BE2C (cell line): ENCODE data around the gene MYLK.
"Not testable (repeated sequence)": the region's sequence is repeated elsewhere in the genome, so short reads cannot be mapped to it uniquely, and the experiment has no call there.

Source experiments
- DNase-seq: peaks from one replicate; pipeline ENCODE4 v3.0.0-alpha.2; 2020
- H3K27me3 ChIP-seq: fragments of 250-450 bp; sonication (Bioruptor Pico); 2 replicates; pipeline ENCODE4 v1.5.1; 2020; ENCODE audit warnings: mild to moderate bottlenecking
- H3K36me3 ChIP-seq: fragments of 250-450 bp; sonication (Bioruptor Pico); 2 replicates; pipeline ENCODE4 v1.5.1; 2020; ENCODE audit warnings: mild to moderate bottlenecking
- H3K4me1 ChIP-seq: fragments of 250-450 bp; sonication (Bioruptor Pico); 2 replicates; pipeline ENCODE4 v1.5.1; 2020
- H3K4me3 ChIP-seq: 2 replicates; pipeline ENCODE4 v1.5.1; 2011; ENCODE audit warnings: low read depth, low read length
- H3K9me3 ChIP-seq: fragments of 250-450 bp; sonication (Bioruptor Pico); 2 replicates; pipeline ENCODE4 v1.5.1; 2020
- TF ChIP-seq, protein P1 (sequence below): IDR thresholded peaks from 2 replicates; pipeline ENCODE4 v1.5.1; 2012; ENCODE audit warnings: mild to moderate bottlenecking, low read depth, low read length

Gene MYLK

DNA sequence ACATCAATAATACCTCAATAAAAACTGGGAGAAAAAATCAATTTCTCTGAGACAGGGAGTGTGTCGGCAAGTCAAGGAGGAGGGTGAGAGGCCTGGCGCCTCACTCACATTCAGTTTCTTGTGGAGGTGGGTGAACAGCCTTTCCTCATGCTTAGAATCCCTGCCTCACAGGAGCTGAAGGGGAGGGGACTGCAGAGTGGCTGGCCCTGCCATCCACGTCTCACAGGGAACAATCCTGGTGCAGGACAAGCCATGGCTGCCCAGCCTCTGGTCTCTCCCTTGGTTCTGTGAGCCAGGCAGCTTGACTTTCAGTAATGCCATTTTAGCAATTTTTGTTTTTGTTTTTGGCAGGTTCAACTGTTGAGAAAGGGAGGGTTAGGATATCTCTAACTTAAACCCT lies 172.8 kb downstream of the MYLK start:
- no peak for DNase-seq
- no peaks in the 10 kb centered on the region for H3K36me3 ChIP-seq
- TF ChIP-seq, protein P1, sequence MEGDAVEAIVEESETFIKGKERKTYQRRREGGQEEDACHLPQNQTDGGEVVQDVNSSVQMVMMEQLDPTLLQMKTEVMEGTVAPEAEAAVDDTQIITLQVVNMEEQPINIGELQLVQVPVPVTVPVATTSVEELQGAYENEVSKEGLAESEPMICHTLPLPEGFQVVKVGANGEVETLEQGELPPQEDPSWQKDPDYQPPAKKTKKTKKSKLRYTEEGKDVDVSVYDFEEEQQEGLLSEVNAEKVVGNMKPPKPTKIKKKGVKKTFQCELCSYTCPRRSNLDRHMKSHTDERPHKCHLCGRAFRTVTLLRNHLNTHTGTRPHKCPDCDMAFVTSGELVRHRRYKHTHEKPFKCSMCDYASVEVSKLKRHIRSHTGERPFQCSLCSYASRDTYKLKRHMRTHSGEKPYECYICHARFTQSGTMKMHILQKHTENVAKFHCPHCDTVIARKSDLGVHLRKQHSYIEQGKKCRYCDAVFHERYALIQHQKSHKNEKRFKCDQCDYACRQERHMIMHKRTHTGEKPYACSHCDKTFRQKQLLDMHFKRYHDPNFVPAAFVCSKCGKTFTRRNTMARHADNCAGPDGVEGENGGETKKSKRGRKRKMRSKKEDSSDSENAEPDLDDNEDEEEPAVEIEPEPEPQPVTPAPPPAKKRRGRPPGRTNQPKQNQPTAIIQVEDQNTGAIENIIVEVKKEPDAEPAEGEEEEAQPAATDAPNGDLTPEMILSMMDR: no peak

DNA sequence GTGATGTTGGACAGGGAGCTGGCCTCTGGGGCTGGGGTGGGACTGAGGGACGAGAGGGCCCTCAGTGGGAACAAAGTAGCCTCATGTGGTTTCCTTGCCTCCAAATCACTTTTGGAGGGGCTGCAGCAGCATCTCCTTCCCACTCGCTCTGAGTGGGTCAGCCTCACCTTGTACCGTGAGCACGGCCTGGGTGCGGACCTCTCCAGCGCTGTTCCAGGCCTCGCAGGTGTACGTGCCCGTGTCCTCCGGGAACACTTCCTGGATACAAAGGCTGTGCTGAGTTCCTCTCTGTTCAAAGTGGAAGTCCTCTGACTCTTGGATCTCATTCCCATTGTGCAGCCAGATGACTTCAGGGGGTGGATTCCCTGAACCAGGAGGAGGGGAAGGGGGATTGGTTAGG lies 175.6 kb downstream of the MYLK start:
- Histone ChIP-seq H3K36me3 (no peaks in the 10 kb centered on the region), H3K9me3 (no peaks in the 10 kb centered on the region), H3K4me3 (no peak overlapping the region), H3K27me3 (no peaks in the 10 kb centered on the region), H3K4me1 (no peaks in the 10 kb centered on the region)
- TF ChIP-seq, protein P1: no peak
- DNase-seq: no peak

More for the DNA sequence above, 172.8 kb downstream of the MYLK start:
- Histone ChIP-seq H3K27me3 (no peaks in the 10 kb centered on the region), H3K9me3 (no peaks in the 10 kb centered on the region), H3K4me1 (no peaks in the 10 kb centered on the region), H3K4me3 (no peak overlapping the region)

DNA sequence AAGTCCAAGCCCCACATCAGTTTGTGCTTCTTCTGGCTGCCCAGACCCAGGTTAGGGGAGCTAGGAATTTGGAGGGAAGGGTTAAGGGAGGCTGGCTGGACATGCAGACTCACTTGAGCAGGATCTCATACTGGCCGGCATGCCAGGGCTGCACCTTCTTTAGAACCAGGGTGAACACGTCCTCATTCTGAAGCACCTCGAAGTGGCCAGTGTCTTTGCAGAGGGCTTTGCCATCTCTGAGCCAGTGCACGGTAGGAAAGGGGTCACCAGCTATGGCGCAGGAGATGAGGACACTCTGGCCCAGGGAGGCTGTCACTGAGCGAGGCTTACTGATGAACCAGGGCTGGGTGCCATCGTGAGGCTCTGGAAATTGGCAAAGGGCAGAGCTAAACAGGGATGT lies 176.5 kb downstream of the MYLK start:
- H3K9me3 ChIP-seq, H3K4me3 ChIP-seq, H3K4me1 ChIP-seq, H3K27me3 ChIP-seq, DNase-seq, H3K36me3 ChIP-seq: not testable (repeated sequence)

DNA sequence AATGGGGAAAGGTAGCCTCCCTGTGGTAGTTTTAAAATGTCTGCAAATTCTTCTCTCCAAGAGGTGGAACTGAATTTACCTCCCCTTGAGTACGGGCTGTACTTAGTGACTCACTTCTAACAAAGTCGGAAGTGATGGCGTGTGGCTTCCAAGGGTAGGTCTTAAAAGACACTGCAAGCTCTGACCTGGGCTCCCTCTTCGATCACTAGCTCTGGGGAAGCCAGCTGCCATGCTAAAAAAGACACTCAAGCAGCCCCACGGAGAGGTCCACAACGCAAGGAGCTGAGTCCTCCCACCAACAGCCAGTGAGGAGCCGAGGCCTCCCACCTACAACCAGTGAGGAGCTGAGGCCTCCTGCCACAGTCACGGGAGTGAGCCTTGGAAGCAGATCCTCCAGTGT lies 177.3 kb downstream of the MYLK start:
- Histone ChIP-seq H3K9me3 (no peaks in the 10 kb centered on the region), H3K4me3 (no peak overlapping the region), H3K4me1 (no peaks in the 10 kb centered on the region), H3K27me3 (no peaks in the 10 kb centered on the region), H3K36me3 (no peaks in the 10 kb centered on the region)
- DNase-seq: no peak
- TF ChIP-seq, protein P1: no peak

DNA sequence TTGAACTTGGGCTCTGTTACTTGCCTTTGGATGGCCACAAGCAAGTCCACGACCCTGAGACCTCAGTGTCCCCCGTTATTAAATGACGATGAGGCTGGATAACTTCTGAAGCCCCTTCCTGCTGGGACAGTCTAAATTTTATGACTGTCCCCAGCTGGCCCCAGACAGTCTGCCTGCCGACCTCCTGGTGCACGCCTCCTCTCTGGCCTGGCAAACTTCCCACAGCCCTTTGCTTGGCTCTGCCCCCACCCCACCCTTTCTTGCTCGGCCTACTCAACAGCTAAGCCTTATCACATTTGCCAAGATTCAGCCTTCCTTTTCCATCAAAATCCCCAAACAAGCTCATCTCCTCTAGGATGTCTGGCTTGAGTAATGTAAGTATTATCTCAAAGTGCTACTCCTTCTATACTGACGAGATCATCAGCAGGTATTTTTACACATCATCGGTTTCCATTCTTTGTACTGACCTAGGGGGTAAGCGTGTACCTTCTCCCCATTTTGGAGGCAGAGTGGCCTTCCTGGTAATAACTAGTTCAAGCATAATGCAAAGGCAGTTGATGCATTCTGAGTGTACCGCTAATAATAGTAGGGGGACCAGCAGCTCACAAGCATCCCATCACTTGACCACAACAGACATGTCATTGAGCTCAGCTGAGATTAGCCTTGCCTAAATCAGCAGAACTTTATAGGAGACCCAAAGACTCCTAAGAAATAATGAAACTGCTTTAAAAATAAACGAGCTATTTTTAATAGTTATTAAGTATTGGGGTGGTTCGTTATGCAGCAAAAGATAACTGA lies 178.4 kb downstream of the MYLK start:
- Histone ChIP-seq H3K9me3 (no peaks in the 10 kb centered on the region), H3K4me3 (no peak overlapping the region), H3K27me3 (no peaks in the 10 kb centered on the region), H3K4me1 (no peaks in the 10 kb centered on the region), H3K36me3 (no peaks in the 10 kb centered on the region)
- TF ChIP-seq, protein P1: no peak
- DNase-seq: no peak

DNA sequence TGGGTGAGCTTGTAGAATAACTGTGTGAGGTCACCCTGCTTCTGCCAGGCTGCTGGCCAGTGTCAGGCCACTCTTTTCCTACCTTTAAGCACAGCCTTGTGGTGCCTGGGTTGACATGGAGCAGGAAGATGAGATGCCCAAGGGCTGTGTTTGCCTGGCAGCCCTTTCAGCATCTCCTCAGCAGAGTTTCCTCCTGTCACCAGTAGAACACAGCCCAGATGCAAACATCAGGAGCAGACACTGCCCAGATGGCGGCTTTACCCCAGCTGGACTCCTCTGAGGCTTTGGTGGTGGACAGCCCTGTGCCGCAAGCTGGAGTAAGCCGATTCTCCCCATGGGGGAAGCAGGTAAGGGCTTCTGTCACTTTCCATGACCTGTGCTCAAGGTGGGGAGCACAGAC lies 180.5 kb downstream of the MYLK start:
- not testable (repeated sequence) for H3K4me1 ChIP-seq, H3K27me3 ChIP-seq, H3K4me3 ChIP-seq, DNase-seq, H3K9me3 ChIP-seq, H3K36me3 ChIP-seq

DNA sequence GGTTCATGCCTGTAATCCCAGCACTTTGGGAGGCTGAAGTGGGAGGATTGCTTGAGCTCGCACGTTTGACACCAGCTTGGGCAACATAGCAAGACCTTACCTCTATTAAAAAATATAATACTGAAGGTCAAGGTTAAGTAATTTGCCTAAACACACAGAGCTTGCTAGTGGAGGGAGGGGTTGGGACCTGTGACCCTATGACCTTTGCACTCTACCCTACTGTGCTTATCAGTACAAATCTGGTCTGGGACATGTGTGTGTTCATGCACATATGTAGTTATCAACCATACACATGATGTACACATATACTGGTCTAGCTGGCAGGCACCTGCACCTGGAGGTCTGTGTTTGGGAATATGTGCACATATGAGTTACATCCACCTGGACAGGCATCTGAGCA lies 181.4 kb downstream of the MYLK start:
- H3K9me3 ChIP-seq: no peaks in the 10 kb centered on the region
- no peaks in the 10 kb centered on the region for H3K36me3 ChIP-seq
- TF ChIP-seq, protein P1: no peak
- DNase-seq: no peak
- no peaks in the 10 kb centered on the region for H3K4me1 ChIP-seq
- H3K27me3 ChIP-seq: no peaks in the 10 kb centered on the region
- no peak overlapping the region for H3K4me3 ChIP-seq
